K562 (cell line): ENCODE results near the gene GCN1. TPM values are rescaled to one million over a fixed set of nuclear protein-coding genes. Genes with fewer than 3 reads are reported as not detected.

Experiments
- ATAC-seq: fragments of 200-7000 bp; cut with Tn5 transposase; 3 replicates; pipeline ENCODE4 v1.9.1; 2020; ENCODE audit warnings: moderate library complexity
- BruUV-seq: library from RNA; stranded (reverse); fragments of 400-500 nt; replicated peaks from 2 replicates; lab custom pipeline; 2021; lab: Mats Ljungman, UMichigan
- CTCF ChIA-PET: fragments of 300-600 bp; formaldehyde crosslinking; extraction: SDS; loops from one replicate; lab custom pipeline; 2021; ENCODE audit warnings: low intra/inter-chr PET ratio; lab: Yijun Ruan, JAX
- POLR2A ChIA-PET: fragments of 300-600, 350-650 bp; sonication (Branson Sonifier 250); formaldehyde crosslinking; extraction: SDS; loops from one replicate; lab custom pipeline; 2021; ENCODE audit warnings: antibody characterized with exemption, inconsistent platforms; lab: Yijun Ruan, JAX
- DNase-seq, 4 experiments: peaks; one replicate each; pipeline versions ENCODE4 v3.0.0 to v3.0.0-alpha.2; 2011 to 2018; ENCODE audit warnings: low spot score in 3 of 4, mixed read lengths in 3 of 4; ENCODE audit errors: extremely low read depth in 1 of 4
- FAIRE-seq: peaks from 2 replicates; lab custom pipeline; 2011; peaks lifted over from hg19 to GRCh38; lab: Jason Lieb, UNC
- H2AFZ ChIP-seq: 2 replicates; pipeline ENCODE4 v1.6.0; 2011; ENCODE audit warnings: low read depth, low read length, control low read depth, inconsistent platforms
- H3K27ac ChIP-seq: fragments of 200-600 bp; 3 replicates; pipeline ENCODE4 v1.8.0; 2011; ENCODE audit warnings: low read depth, mild to moderate bottlenecking, control low read depth, inconsistent platforms, low read length, moderate library complexity, mixed read lengths; ENCODE audit errors: extremely low read depth
- H3K27me3 ChIP-seq, 2 experiments: fragments of 300-600 bp in 1 of 2; 2 replicates in 1 of 2; 3 replicates in 1 of 2; pipeline versions ENCODE4 v1.6.0 to v1.8.0; 2011; ENCODE audit warnings: inconsistent platforms in 2 of 2, low read length in 2 of 2, mild to moderate bottlenecking in 1 of 2, mixed read lengths in 1 of 2, moderate library complexity in 1 of 2; ENCODE audit not compliant: control insufficient read depth in 2 of 2, insufficient read depth in 2 of 2
- H3K36me3 ChIP-seq: fragments of 300-600 bp; 3 replicates; pipeline ENCODE4 v1.8.0; 2011; ENCODE audit warnings: mild to moderate bottlenecking, low read length, inconsistent platforms; ENCODE audit not compliant: control insufficient read depth, insufficient read depth
- H3K4me1 ChIP-seq, 2 experiments: fragments of 200-600 bp in 1 of 2; replicated peaks in 1 of 2; 2 replicates in 1 of 2; 3 replicates in 1 of 2; pipeline versions ENCODE4 v1.5.1 to v1.8.0; 2011; ENCODE audit warnings: inconsistent platforms in 2 of 2, low read length in 2 of 2, mild to moderate bottlenecking in 1 of 2, mixed read lengths in 1 of 2, moderate library complexity in 1 of 2; ENCODE audit not compliant: control insufficient read depth in 2 of 2, insufficient read depth in 2 of 2
- H3K4me2 ChIP-seq: 2 replicates; pipeline ENCODE4 v1.6.1; 2011; ENCODE audit warnings: low read length, control low read depth, inconsistent platforms, mixed read lengths; ENCODE audit not compliant: insufficient read depth
- H3K4me3 ChIP-seq: fragments of 200-600 bp; sonication (generic), shearing (Covaris generic); 2 replicates; pipeline ENCODE4 v1.5.1; 2016; ENCODE audit warnings: control low read depth, inconsistent platforms
- H3K79me2 ChIP-seq: fragments of 200-600 bp; 3 replicates; pipeline ENCODE4 v1.8.0; 2011; ENCODE audit warnings: low read length, inconsistent platforms; ENCODE audit not compliant: control insufficient read depth, insufficient read depth
- H3K9ac ChIP-seq, 2 experiments: 2 replicates each; pipeline versions ENCODE4 v1.6.0 to v1.6.1; 2011; ENCODE audit warnings: low read depth in 2 of 2, low read length in 2 of 2, control low read depth in 1 of 2, inconsistent platforms in 1 of 2, mild to moderate bottlenecking in 1 of 2, mixed read lengths in 1 of 2; ENCODE audit not compliant: insufficient read depth in 1 of 2
- H3K9me1 ChIP-seq: one replicate; pipeline ENCODE4 v1.6.0; 2011; ENCODE audit warnings: inconsistent platforms, mild to moderate bottlenecking, low read length, moderate library complexity; ENCODE audit not compliant: control insufficient read depth, insufficient read depth
- H3K9me3 ChIP-seq: replicated peaks from 2 replicates; pipeline ENCODE4 v1.5.1; 2011; ENCODE audit warnings: low read depth, low read length, inconsistent platforms; ENCODE audit not compliant: control insufficient read depth, insufficient read depth
- H4K20me1 ChIP-seq: replicated peaks from 2 replicates; pipeline ENCODE4 v1.6.1; 2011; ENCODE audit warnings: low read length, inconsistent platforms, mixed read lengths; ENCODE audit not compliant: control insufficient read depth, insufficient read depth
- ELF1 ChIP-seq: fragments of 200-800 bp; sonication (Bioruptor generic); IDR thresholded peaks from 2 replicates; pipeline ENCODE4 v1.6.1; 2016; ENCODE audit warnings: missing genetic modification characterization, missing compliant biosample characterization
- FOSL1 ChIP-seq: fragments of 200-800 bp; sonication (Bioruptor generic); conservative IDR thresholded peaks from 2 replicates; pipeline ENCODE4 v1.6.1; 2016; ENCODE audit warnings: missing genetic modification characterization, missing compliant biosample characterization
- FOXA3 ChIP-seq, 2 experiments: fragments of 450-650 bp in 1 of 2; sonication (generic) in 1 of 2; formaldehyde crosslinking; IDR thresholded peaks in 1 of 2; conservative IDR thresholded peaks in 1 of 2; 2 replicates each; pipeline versions ENCODE4 v1.4.0 to v1.8.0; 2020 to 2022; ENCODE audit warnings: mild to moderate bottlenecking in 2 of 2, missing genetic modification reagents in 1 of 2
- HDGF ChIP-seq: fragments of 450-650 bp; IDR thresholded peaks from 2 replicates; pipeline ENCODE4 v1.6.1; 2016
- KAT7 ChIP-seq: sonication (generic); formaldehyde crosslinking; IDR thresholded peaks from 2 replicates; pipeline ENCODE4 v1.8.0; 2022; ENCODE audit warnings: missing genetic modification reagents, mild to moderate bottlenecking, borderline replicate concordance
- LCOR ChIP-seq: sonication (generic); formaldehyde crosslinking; IDR thresholded peaks from 2 replicates; pipeline ENCODE4 v1.8.0; 2022; ENCODE audit warnings: mild to moderate bottlenecking, missing genetic modification reagents
- MTF1 ChIP-seq: fragments of 250-450 bp; sonication (Bioruptor Pico); IDR thresholded peaks from 2 replicates; pipeline ENCODE4 v1.9.0; 2021; ENCODE audit warnings: moderate library complexity, mild to moderate bottlenecking, inconsistent platforms, borderline replicate concordance
- NR2C2 ChIP-seq, 2 experiments: fragments of 200-800 bp in 1 of 2; sonication (Bioruptor generic) in 1 of 2; sonication (generic) in 1 of 2; formaldehyde crosslinking in 1 of 2; IDR thresholded peaks; 2 replicates each; pipeline versions ENCODE4 v1.6.1 to v1.8.0; 2016 to 2022; ENCODE audit warnings: mild to moderate bottlenecking in 1 of 2, missing compliant biosample characterization in 1 of 2, missing genetic modification characterization in 1 of 2, missing genetic modification reagents in 1 of 2
- POLR2B ChIP-seq: fragments of 450-650 bp; IDR thresholded peaks from 2 replicates; pipeline ENCODE4 v1.6.1; 2018; ENCODE audit warnings: low read depth; ENCODE audit not compliant: partially characterized antibody
- RAD21 ChIP-seq, 2 experiments: fragments of 250-450 bp in 1 of 2; fragments of 450-650 bp in 1 of 2; sonication (Bioruptor Pico) in 1 of 2; formaldehyde crosslinking in 1 of 2; IDR thresholded peaks in 1 of 2; conservative IDR thresholded peaks in 1 of 2; 2 replicates each; pipeline versions ENCODE4 v1.4.0 to v1.8.0; 2020 to 2022; ENCODE audit warnings: mild to moderate bottlenecking in 2 of 2, moderate library complexity in 1 of 2
- SMARCA5 ChIP-seq: fragments of 450-650 bp; IDR thresholded peaks from 2 replicates; pipeline ENCODE4 v1.6.1; 2016
- SP1 ChIP-seq: sonication (generic); formaldehyde crosslinking; IDR thresholded peaks from 2 replicates; pipeline ENCODE4 v1.8.1; 2022; ENCODE audit warnings: mild to moderate bottlenecking, missing genetic modification reagents
- TAL1 ChIP-seq: fragments of 450-650 bp; IDR thresholded peaks from 2 replicates; pipeline ENCODE4 v1.6.1; 2016; ENCODE audit warnings: mild to moderate bottlenecking
- ZFX ChIP-seq: sonication (generic); formaldehyde crosslinking; IDR thresholded peaks from 2 replicates; pipeline ENCODE4 v1.8.0; 2022; ENCODE audit warnings: mild to moderate bottlenecking, missing genetic modification reagents, moderate library complexity
- ZNF143 ChIP-seq: sonication (generic); formaldehyde crosslinking; IDR thresholded peaks from 2 replicates; pipeline ENCODE4 v1.9.0; 2022; ENCODE audit warnings: mild to moderate bottlenecking, missing genetic modification reagents
- ZNF444 ChIP-seq: fragments of 250-450 bp; sonication (Bioruptor Pico); IDR thresholded peaks from 2 replicates; pipeline ENCODE4 v1.4.0; 2020; ENCODE audit warnings: mild to moderate bottlenecking, moderate library complexity
- ZNF830 ChIP-seq: fragments of 250-450 bp; sonication (Bioruptor Pico); IDR thresholded peaks from 2 replicates; pipeline ENCODE4 v1.5.0; 2021; ENCODE audit warnings: mild to moderate bottlenecking
- WGBS: fragments of 100-300 bp; shearing (Covaris generic); methylation state at CpG from one replicate; pipeline ENCODE4 v1.1.6; 2016; ENCODE audit warnings: low coverage, mixed read lengths; ENCODE audit not compliant: insufficient coverage; ENCODE audit errors: missing lambda C conversion rate; 5-methylcytosine and 5-hydroxymethylcytosine counted together
- in situ Hi-C: fragments of 300-500 bp; cut with MboI; formaldehyde crosslinking; loops from 4 replicates; pipeline ENCODE4 v1.15.0; 2018; ENCODE audit warnings: inconsistent platforms, mixed read lengths
- intact Hi-C: fragments of 100-400 bp; cut with micrococcal nuclease; formaldehyde crosslinking; loops from 2 replicates; pipeline ENCODE4 v1.14.2; 2022
- polyA plus RNA-seq, 8 experiments: library from polyadenylated mRNA; depleted of rRNA in 4 of 8; stranded (reverse) in 5 of 8; unstranded in 3 of 8; fragments of >200 nt; fragmentation: Nextera tagmentation in 2 of 8; fragmentation: Illumina TruSeq in 1 of 8; extraction: Ambion mirVana in 2 of 8; extraction: Trizol in 1 of 8; gene quantifications; 2 replicates each; pipeline versions ENCODE4 v1.2.1 to v1.2.3, GENCODE V29; 2011 to 2014; ENCODE audit warnings: inconsistent platforms in 1 of 8, missing spikeins in 1 of 8
- total RNA-seq, 7 experiments: library from RNA; depleted of rRNA in 6 of 7; stranded (reverse); fragments of >200 nt in 6 of 7; fragmentation: Illumina TruSeq in 2 of 7; extraction: Trizol in 2 of 7; gene quantifications; 2 replicates each; pipeline versions ENCODE4 v1.2.1 to v1.2.3, GENCODE V29; 2011 to 2021; ENCODE audit warnings: low replicate concordance in 1 of 7
- TF ChIP-seq, protein P1 (sequence below): fragments of 200-800 bp; sonication (Bioruptor generic); IDR thresholded peaks from 2 replicates; pipeline ENCODE4 v1.6.1; 2017; ENCODE audit warnings: missing genetic modification characterization, missing compliant biosample characterization

Gene GCN1
- total and polyA plus RNA-seq, 9 of the 15 experiments (the other 6 are each of a cell fraction or from before 2014, with no cell fraction given) = 11.9 to 190 (median 51.7) TPM

DNA sequence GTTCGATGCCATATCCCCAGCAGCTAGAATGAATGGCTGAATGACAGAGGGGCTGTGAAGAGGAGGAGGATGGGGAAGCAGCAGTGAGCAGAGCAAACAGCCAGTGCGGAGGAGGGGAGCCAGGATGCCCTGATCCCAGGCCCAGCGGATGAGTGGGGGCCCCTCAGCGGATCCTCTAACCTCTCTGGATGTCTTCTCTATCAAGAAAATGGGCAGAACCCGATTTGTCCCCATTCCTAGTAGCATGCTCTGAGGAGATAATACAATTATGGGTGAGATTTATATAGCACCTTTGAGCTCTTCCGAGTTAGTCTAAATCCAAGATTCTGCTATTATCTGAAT is 36.4 kb upstream of the GCN1 start:
- peaks cover 55% of the 10 kb centered on the region for H3K79me2 ChIP-seq
- BruUV-seq = no TSS peak
- ChIA-PET POLR2A (interaction anchor here (0.6 to 17.7 kb wide), 13 partner anchors 9 to 1472 kb away, joined by 3 to 420 read pairs (median 8); partner anchors contain the start of genes GCN1, PXN, RNU4-1 and RNU4-2), CTCF (interaction anchor here (0.8 kb wide), 1 partner anchor 35 kb away, joined by 3 read pairs; the partner anchor contains the start of gene PXN)
- H3K27ac ChIP-seq = peak overlapping the region; percentile 96
- no peak for ATAC-seq
- no peak for FAIRE-seq
- no peak for DNase-seq
- H3K9me1 ChIP-seq = peaks cover 12% of the 10 kb centered on the region
- 0% methylated on average over 6 of the region's 6 CpGs for WGBS
- peaks cover 83 to 86% of the 10 kb centered on the region in 2 experiments for H3K4me1 ChIP-seq
- H3K9me3 ChIP-seq = no peaks in the 10 kb centered on the region
- H3K36me3 ChIP-seq = peaks cover 10% of the 10 kb centered on the region; the same call in 2 of the 3 replicates
- in situ Hi-C loops = no loop called here
- H3K4me3 ChIP-seq = peak overlapping the region; percentile 15; the same call in 1 of the 2 replicates
- no peaks in the 10 kb centered on the region for H3K27me3 ChIP-seq
- H3K9ac ChIP-seq = peak overlapping the region; percentile 70 to 84; a peak in 3 of 4 replicates
- peak overlapping the region; percentile 76 for H3K4me2 ChIP-seq
- H2AFZ ChIP-seq = no peak overlapping the region
- intact Hi-C loops = no loop called here
- H4K20me1 ChIP-seq = peaks cover 12% of the 10 kb centered on the region
- peak; percentile 80; the same call in 1 of the 2 replicates for TF ChIP-seq FOSL1 (tag)
- TF ChIP-seq ZNF444 (CRISPR knock-in tag) = no peak
- no peak for TF ChIP-seq RAD21 (CRISPR knock-in tag; conservative IDR thresholded peaks at IDR 0.05 in 1 of 2, IDR thresholded peaks at IDR 0.05 in 1 of 2)
- peak; percentile 43; the same call in 1 of the 2 replicates for TF ChIP-seq ZFX (CRISPR knock-in tag)
- TF ChIP-seq SP1 = peak; percentile 12; the same call in 1 of the 2 replicates
- TF ChIP-seq, protein P1, sequence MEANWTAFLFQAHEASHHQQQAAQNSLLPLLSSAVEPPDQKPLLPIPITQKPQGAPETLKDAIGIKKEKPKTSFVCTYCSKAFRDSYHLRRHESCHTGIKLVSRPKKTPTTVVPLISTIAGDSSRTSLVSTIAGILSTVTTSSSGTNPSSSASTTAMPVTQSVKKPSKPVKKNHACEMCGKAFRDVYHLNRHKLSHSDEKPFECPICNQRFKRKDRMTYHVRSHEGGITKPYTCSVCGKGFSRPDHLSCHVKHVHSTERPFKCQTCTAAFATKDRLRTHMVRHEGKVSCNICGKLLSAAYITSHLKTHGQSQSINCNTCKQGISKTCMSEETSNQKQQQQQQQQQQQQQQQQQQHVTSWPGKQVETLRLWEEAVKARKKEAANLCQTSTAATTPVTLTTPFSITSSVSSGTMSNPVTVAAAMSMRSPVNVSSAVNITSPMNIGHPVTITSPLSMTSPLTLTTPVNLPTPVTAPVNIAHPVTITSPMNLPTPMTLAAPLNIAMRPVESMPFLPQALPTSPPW (CRISPR knock-in tag) = peak; percentile 6; the same call in 1 of the 2 replicates
- TF ChIP-seq KAT7 (CRISPR knock-in tag) = 0 out of 2 replicates have a peak, but pooled peaks have one; percentile 48
- TF ChIP-seq MTF1 (CRISPR knock-in tag) = no peak
- no peak for TF ChIP-seq TAL1
- 0 out of 2 replicates have a peak, but pooled peaks have one; percentile 21 for TF ChIP-seq NR2C2 (CRISPR knock-in tag; IDR thresholded peaks at IDR 0.05)
- TF ChIP-seq NR2C2 (tag; IDR thresholded peaks at IDR 0.05) = no peak
- TF ChIP-seq LCOR (CRISPR knock-in tag) = peak; percentile 31; the same call in 1 of the 2 replicates
- TF ChIP-seq ELF1 (tag) = 0 out of 2 replicates have a peak, but pooled peaks have one; percentile 19
- TF ChIP-seq ZNF143 (CRISPR knock-in tag) = 0 out of 2 replicates have a peak, but pooled peaks have one; percentile 6
- 0 out of 4 replicates have a peak, but pooled peaks of 1 of the 2 experiments have one; percentile 2 for TF ChIP-seq FOXA3 (CRISPR knock-in tag; conservative IDR thresholded peaks at IDR 0.05 in 1 of 2, IDR thresholded peaks at IDR 0.05 in 1 of 2)
- TF ChIP-seq SMARCA5 = peak; percentile 86
- TF ChIP-seq ZNF830 (CRISPR knock-in tag) = no peak
- 0 out of 2 replicates have a peak, but pooled peaks have one; percentile 24 for TF ChIP-seq HDGF
- peak; percentile 28 for TF ChIP-seq POLR2B
